Loucy (cell line): ENCODE data around the gene PALM3.

Experiments used
- EZH2phosphoT487 ChIP-seq: fragments of 200-600 bp; IDR thresholded peaks from 2 replicates; pipeline ENCODE4 v1.6.1; 2018; ENCODE audit warnings: antibody characterized with exemption, mild to moderate bottlenecking, moderate library complexity, borderline replicate concordance
- TF ChIP-seq, protein P1 (sequence below): fragments of 200-600 bp; sonication (generic); conservative IDR thresholded peaks from 2 replicates; pipeline ENCODE4 v1.5.1; 2014; ENCODE audit warnings: mild to moderate bottlenecking, antibody characterized with exemption, low read length

DNA sequence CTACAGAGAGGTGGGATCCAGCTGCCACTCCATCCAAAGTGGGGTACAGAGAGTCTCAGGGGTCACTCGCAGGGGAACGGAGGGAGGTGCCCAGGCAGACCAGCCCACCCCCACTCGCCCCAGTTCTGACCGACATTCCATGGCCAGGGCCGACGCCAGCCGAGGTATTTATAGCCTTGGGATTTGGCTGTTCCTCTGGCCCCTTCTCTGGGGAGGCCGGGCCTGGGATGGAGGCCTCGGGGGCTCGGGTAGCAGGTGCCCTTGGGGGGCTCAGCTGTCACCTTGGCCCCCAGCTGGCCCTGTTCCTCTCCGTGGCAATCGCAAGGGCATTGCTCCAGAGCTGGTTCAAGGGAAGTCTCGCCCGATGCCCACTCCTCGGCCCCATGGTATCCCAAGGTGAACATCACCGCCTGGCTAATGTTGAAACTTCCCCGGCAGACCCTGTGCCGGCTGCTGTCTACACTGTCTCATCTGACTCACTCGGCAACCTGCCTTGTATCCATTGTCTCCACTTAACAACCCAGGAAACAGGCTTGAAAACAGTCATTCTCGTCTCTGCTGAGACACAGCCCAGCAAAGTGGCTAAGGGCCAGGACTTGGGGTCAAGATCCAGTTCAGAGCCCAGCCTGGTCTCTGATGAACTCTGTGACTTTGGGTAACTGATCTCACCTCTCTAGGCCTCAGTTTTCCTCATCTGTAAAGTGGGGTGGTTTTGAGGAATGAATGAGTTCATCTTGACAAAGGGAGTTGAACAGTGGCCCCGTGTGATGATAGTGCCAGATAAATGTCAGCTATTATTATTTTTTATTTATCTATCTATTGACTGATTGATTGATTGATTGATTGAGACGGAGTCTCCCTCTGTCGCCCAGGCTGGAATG, 45.9 kb upstream of the PALM3 start:
- TF ChIP-seq, protein P1, sequence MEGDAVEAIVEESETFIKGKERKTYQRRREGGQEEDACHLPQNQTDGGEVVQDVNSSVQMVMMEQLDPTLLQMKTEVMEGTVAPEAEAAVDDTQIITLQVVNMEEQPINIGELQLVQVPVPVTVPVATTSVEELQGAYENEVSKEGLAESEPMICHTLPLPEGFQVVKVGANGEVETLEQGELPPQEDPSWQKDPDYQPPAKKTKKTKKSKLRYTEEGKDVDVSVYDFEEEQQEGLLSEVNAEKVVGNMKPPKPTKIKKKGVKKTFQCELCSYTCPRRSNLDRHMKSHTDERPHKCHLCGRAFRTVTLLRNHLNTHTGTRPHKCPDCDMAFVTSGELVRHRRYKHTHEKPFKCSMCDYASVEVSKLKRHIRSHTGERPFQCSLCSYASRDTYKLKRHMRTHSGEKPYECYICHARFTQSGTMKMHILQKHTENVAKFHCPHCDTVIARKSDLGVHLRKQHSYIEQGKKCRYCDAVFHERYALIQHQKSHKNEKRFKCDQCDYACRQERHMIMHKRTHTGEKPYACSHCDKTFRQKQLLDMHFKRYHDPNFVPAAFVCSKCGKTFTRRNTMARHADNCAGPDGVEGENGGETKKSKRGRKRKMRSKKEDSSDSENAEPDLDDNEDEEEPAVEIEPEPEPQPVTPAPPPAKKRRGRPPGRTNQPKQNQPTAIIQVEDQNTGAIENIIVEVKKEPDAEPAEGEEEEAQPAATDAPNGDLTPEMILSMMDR = no peak
- no peak for TF ChIP-seq EZH2phosphoT487
